GM21423 (cell line): ENCODE data around the gene ARHGAP29.
A peak's percentile ranks its signal among the peaks of the same experiment; 100 is the strongest.

Experiments used
- ATAC-seq: cut with Tn5 transposase; IDR thresholded peaks from one replicate; pipeline ENCODE4 v1.9.1; 2021; ENCODE audit warnings: mild to moderate bottlenecking, moderate library complexity; ENCODE audit not compliant: unreplicated experiment

The ARHGAP29 gene, protein sequence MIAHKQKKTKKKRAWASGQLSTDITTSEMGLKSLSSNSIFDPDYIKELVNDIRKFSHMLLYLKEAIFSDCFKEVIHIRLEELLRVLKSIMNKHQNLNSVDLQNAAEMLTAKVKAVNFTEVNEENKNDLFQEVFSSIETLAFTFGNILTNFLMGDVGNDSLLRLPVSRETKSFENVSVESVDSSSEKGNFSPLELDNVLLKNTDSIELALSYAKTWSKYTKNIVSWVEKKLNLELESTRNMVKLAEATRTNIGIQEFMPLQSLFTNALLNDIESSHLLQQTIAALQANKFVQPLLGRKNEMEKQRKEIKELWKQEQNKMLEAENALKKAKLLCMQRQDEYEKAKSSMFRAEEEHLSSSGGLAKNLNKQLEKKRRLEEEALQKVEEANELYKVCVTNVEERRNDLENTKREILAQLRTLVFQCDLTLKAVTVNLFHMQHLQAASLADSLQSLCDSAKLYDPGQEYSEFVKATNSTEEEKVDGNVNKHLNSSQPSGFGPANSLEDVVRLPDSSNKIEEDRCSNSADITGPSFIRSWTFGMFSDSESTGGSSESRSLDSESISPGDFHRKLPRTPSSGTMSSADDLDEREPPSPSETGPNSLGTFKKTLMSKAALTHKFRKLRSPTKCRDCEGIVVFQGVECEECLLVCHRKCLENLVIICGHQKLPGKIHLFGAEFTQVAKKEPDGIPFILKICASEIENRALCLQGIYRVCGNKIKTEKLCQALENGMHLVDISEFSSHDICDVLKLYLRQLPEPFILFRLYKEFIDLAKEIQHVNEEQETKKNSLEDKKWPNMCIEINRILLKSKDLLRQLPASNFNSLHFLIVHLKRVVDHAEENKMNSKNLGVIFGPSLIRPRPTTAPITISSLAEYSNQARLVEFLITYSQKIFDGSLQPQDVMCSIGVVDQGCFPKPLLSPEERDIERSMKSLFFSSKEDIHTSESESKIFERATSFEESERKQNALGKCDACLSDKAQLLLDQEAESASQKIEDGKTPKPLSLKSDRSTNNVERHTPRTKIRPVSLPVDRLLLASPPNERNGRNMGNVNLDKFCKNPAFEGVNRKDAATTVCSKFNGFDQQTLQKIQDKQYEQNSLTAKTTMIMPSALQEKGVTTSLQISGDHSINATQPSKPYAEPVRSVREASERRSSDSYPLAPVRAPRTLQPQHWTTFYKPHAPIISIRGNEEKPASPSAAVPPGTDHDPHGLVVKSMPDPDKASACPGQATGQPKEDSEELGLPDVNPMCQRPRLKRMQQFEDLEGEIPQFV

DNA sequence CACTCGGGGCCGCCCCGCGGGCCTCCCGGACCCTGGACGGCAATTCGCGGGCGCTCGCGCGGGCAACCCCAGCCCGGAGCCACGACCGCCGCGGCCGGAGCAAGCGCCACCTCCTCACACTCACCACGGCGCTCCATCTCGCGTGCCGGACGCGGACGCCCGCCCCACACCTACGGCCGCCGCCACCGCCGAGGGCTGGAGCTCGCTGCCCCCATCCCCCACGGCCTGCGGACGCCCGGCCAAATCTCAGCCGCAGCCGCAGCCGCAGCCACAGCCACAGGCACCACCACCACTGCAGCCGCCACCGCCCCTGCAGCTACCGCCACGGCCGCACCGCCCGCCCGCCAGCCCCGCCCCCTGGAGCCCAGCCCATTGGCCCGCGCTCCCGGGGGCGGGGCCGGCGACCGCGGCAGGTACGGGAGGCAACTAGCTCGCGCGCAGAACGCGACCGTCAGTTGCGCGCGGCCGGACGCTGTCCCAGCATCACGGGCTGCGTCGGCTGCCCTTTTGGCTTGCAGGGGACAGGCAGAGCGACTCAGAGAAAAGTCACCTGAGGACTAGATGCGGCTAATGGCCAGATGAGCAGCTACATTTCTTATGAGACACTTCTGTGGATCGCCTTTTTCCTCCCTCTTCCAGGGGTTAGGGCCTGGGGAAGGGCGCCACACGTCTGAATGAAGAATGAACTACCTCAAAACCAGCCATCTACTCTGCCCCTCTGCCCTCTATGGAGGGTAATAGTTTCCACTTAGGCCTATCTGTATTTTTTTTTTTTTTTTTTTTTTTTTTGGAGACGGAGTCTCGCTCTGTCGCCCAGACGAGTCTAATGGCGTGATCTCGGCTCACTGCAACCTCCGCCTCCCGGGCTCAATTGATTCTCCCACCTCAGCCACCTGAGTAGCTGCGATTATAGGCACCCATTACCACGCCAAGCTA, at the start of gene ARHGAP29:
Gene ARHGAP29 (minus strand): TSS at position 294 of the 936 bp plus-strand sequence. CDS start 5,973 bp downstream, outside the sequence.
- ATAC-seq: peak; percentile 90

DNA sequence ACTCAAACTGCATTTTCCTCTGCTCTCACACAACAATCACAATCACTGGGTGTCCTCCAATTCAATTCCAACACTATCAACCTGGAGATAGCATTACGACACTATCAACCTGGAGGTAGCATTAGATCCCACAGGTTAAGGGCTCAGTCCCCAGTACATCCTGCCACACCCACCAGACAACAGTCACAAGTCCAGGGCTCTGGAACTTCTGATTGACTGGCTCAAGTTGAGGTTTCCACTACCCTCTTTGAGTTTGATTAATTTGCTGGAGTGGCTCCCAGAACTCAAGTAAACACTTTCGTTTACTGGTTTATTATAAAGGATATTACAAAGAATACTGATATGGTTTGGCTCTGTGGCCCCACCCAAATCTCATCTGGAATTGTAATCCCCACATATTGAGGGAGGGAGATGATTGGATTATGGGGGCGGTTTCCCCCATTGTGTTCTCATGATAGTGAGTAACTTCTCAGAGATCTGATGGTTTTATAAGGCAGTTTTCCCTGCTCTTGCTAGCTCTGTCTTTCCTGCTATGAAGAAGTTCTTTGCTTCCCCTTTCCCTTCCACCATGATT, 49.6 kb upstream of the ARHGAP29 start:
- ATAC-seq: no peak

DNA sequence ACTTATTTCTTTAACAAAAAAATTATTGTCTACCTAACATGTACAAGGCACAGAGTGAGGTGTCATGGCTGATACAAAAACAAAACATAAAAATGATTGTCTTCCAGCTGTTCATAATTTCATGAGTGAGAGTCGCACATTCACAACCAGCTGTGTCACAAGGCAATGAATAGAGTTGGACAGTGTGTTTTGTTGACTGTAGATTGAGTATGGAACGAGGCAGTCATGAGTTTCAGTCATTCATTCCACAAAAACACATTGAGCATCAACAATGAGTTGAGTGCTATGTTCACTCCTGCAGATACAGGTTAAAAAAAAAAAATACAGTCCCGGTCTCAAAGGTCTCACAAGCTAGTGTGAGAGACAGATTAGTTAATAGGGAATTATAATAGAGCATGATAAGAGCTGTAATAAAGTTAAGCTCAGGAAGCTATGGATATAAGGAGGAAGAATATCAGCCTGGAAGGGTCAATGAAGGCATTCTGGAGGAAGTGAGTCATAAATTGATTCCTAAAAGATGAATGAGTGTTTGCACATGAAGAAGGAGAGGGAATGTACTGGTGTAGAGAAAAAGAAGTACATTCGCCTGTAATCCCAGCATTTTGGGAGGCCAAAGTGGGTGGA, 47.8 kb upstream of the ARHGAP29 start:
- ATAC-seq: no peak

DNA sequence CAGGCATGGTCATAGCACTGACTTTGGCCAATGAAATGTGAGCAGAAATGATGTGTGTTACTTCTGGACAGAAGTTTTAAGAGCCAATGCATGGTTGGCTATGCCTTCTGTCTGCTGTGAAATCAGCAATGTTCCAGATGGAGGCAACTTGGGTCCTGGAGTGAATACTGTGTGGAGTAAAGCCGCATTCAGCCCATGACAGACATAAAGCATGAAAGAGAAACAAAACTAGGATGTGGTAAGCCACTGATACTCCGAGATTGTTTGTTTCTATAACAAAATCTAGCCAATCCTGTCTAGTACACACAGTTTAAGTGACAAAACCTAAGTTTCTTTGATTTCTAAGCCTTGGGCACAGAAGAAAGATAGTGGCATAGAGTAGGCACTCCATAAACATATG, 47.1 kb upstream of the ARHGAP29 start:
- peak; percentile 59 for ATAC-seq

DNA sequence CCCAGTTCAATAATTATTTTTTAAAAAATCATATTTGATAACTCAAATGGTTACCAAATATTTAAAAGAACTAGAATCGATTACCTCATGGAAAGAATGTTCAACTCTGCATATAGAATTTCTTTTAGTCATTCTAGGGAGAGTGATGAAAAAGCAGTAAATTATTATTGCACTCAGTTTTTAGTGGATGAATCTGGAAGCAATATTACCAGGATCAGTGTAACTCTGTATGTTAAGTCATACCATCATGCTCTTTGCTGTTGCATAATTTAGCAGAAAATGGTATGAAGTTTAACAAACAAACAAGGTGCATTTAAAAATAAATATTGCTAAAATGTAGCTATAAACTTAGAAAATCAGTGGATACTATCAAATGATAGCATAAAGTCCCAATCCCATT, 46.1 kb upstream of the ARHGAP29 start:
- no peak for ATAC-seq

DNA sequence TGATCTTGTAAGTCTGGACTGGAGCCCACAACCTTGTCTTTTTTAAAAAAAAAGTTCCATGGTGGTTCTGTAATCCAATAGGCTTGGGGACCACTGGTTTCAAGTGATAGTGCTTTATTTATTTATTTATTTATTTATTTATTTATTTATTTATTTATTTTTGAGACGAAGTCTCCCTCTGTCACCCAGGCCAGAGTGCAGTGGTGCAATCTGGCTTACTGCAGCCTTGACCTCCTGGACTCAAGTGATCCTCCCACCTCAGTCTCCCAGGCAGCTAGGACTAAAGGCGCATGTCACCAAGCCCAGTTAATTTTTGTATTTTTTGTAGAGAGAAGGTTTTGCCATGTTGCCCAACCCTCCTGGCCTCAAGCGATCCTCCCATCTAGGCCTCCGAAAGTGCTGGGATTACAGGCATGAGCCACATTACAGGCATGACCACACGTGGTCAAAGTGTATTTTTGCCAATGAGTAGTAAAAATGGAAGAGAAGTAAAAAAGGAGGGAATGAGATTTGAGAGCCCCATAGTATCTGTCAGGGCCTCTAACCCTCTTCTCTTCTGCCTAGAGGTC, 44.8 kb upstream of the ARHGAP29 start:
- ATAC-seq: no peak

DNA sequence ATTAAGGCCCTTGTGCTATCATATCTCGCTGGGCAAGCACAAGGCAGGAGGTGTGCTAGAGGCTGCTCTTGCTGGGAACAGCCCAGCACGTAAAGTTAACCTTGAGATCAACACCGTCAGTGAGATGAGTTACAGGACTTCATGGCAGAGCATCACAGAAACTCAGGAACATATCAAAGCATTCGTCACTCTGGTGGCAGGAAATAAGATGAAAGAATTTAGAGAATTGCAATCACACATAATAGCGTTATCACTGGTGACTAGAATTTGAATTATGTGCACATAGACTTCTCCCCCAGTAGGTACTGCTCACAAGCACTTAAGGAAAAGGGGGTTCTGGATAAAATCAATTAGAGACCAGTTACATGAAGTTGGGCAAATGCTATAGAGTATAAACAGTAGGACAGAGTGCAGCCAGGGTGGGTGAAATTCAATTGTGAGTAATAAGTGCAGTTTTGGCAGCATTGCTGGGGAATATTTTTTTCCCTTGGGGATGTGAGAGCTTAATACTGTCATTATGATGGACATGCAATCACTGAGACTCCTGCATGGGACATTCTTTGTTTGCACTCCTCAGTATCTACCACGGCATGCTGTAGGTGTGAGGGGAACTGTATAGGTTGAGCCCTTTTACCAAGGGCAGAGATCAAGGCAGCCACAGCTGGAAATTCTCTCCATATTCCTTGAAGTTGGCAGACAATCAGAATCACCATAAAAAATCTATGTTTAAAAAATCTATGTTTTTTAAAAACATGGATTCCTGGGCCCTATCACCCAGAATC, 44.2 kb upstream of the ARHGAP29 start:
- no peak for ATAC-seq

DNA sequence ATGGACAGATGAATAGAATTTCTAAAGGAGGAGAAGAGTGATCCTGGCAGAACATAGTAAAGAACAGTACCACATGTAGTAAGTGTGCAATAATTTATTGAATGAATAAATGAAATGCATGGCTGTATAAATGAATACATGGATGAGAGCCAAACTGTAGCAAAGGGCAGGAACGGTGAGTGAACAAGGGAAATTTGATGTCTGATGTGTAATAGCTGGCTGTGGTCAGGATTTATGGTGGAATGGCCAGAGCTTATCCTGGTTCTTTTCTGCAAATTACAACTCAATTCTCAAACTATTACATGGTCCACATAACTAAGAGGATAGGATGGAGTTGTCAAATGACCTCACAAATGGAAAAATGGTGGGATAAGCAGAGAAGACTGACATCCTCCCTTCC, 43.2 kb upstream of the ARHGAP29 start:
- ATAC-seq: no peak

DNA sequence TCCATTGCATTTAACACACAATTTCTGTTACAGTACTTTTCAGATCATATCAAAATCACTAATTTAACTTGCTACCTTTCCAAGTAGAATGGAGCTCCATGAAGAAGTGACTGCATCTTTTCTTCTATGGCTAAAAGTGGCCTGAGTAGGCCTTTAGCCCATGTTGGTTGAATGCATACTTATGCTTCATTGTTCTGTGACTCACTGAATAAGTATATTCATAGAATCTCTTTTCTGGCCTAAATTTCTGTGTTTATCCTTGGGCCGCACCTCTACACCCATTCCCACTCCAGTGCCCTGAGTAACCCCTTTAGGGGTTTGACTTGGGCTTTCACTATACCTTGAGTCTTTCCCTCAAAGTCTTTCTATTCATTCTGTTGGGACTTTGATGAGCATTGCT, 42.1 kb upstream of the ARHGAP29 start:
- ATAC-seq: no peak

DNA sequence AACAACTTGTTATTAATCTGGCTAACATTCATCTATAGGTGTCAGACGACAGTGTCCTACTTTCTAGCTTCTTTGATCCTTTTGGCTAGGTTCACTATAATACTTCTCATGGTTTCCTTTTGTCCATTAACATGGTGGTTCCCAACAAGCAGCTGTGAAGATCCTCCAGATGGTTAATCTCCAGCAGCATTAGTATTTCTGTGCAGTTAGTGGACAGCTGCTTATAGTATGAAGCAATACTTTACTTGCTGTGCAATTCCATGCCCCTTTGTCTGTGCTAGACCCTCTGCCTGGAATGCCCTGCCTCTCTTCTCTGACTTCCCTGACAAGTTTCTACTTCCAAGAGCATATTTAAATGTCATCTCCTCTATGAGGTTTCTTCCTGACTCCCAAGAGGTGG, 41.7 kb upstream of the ARHGAP29 start:
- no peak for ATAC-seq

DNA sequence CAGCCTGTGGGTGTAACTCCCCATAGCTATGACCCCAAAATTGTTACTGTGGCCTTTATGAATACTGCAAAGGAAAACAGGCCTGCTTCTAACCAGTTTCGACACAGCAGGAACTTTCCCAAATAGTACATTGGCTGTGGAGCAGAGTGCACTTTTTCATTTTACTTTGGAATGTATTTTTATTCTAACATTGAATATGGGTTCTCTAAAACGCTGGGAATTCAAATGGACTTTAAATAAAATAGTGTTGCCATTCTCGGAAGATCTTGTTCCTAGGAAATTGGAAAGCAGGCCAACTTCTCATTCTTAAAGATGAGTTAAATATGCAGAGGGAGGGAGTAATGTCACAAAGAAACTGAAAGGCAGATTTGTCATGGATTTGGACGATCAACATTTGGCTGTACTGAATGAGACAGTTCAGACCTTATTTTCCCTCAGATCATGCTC, 39.6 kb upstream of the ARHGAP29 start:
- ATAC-seq: no peak

DNA sequence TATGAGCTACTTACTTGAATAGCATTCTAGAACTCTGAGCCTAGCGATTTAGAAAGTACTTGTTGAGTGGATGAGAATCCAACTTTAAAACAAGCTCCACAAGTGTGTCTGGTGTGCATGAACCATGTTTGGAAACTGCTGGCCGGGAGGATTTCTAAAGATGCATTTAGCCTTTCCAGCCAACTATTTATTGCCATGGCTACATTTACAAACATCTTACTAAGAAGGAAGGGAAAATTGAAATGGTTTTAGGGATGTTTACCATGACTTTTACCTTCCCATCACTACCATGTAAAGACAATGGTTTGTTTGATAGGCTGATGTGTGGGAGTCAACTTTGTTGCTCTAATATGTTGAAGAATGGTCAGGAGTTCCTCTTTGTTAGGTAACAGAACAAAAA, 37.7 kb upstream of the ARHGAP29 start:
- ATAC-seq: no peak

DNA sequence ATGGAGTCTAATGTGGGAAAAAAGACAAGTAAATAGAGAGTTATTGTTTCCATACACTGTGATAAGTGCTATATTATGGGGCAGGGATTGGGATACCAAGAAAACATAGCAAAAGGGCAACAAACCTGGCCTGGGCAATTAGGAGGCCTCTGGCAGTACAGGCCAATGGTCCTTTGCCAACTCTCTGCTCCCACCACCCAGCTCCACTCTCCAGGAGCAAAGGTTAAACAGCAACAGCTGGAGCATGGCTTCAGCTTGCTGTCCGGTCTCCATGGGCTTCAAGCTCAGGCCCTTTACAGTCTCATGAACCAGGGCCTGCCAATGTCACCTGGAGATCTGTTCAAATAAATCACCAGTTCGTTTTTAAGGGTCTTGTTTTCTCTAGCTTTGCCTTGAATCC, 37.2 kb upstream of the ARHGAP29 start:
- ATAC-seq: no peak

DNA sequence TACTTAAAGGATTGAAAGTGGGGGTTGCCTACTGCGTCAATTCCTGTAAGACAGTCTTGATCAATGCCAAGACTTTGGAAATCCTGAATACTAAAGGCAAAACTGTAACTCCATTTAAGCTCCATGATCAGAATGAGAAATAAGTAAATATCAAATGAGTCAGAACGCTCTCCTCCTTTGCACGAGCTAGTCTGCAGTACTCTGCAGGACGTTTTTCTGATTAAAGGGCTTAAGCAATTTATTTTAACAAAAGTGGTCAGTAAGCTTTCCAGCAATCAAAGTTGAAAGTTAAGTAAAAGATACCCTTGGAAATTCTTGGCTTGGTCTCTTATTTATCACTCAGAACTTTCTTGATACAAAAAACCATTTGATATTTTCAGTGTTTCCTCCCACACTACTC, 35.7 kb upstream of the ARHGAP29 start:
- ATAC-seq: no peak

DNA sequence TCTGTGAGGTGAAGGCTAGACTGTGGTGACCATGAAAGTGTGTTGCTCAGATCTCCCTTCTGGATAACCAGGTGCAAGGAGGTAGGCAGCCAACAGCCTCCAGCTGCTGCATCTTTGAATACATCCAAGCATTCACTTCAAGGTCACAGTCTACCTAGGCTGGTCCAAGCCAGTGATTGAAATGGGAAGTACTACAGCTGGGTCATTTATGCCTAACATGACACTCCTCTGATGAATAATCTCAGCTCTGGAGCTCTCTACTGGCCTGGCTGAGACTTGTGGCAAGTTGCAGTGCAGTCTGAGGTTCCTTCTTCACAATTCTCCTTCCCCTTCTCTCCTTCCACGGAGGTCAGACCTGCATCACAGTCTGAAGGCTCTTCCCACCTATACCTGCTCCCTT, 35.0 kb upstream of the ARHGAP29 start:
- ATAC-seq: no peak

DNA sequence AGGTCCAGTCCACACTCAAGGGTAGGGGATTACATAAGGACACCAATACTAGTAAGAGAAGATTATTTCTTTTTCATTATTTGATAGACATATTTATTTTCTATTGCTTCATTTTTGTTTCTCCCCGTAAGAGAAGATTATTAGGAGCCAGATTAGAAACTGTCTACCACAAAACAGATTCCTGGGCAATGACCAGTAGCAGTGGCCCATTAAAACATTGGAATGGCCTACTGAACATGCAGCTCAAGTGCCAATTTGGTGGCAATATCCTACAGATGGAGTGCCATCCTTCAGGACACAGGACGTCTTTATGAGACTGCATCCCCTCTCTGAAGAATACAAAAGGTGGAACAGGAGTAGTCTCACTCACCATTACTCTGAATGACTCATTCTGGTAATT, 34.0 kb upstream of the ARHGAP29 start:
- ATAC-seq: no peak

DNA sequence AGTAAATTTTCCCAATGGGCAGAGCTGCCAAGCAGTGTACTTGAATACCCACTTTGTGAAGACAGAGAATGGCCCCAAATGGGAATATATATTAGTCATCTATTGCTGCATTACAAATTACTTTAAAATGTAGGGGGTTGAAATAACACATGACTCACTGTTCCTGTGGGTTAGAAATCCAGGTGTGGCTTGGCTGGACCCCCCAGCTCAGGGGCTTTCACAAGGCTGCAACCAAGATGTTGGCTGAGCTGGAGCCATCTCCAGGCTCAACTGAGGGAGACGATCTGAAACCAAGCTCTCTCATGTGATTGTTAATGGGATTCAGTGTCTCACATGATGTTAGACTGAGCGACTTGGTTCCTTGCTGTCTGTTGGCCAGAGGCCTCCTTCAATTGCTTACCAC, 33.4 kb upstream of the ARHGAP29 start:
- ATAC-seq: no peak

DNA sequence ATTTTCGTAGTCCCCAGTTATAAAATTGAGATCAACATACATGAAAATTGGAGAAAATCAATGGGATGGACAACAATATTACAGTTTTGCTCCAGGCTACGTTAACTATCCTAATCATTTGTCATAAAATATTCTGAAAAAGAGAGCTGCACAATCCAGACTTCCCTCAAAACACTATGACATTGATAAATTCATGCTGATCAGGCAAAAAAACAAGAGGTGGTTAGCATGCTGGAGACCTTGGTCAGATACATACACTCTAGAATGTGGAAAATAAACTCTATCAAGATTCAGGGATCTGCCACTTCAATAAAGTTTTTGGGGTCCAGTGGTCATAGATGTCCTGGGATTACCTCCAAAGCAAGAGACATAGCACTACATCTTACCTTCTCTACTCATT, 32.5 kb upstream of the ARHGAP29 start:
- no peak for ATAC-seq
